Smooth muscle cell (in vitro differentiated cells): ENCODE data around the gene PRKG1. TPM values are rescaled to one million over a fixed set of nuclear protein-coding genes. Genes with fewer than 3 reads are reported as not detected.
A peak's percentile ranks its signal among the peaks of the same experiment; 100 is the strongest.

Source experiments
- DNase-seq: peaks from one replicate; lab custom pipeline; 2025; ENCODE audit not compliant: unreplicated experiment; lab: John Stamatoyannopoulos, UW
- H2AFZ ChIP-seq: fragments of 200-600 bp; sonication (generic); 2 replicates; pipeline ENCODE4 v1.6.0; 2016; ENCODE audit warnings: antibody characterized with exemption, low read depth, mild to moderate bottlenecking
- H3F3A ChIP-seq: fragments of 200-600 bp; sonication (generic); 2 replicates; pipeline ENCODE4 v1.6.0; 2017; ENCODE audit warnings: antibody characterized with exemption, low read depth
- H3K27ac ChIP-seq: fragments of 200-600 bp; sonication (generic); 2 replicates; pipeline ENCODE4 v1.5.1; 2016; ENCODE audit warnings: low read depth, mild to moderate bottlenecking
- H3K27me3 ChIP-seq: fragments of 200-600 bp; sonication (generic); 2 replicates; pipeline ENCODE4 v1.6.1; 2016; ENCODE audit warnings: low read depth, mild to moderate bottlenecking
- H3K36me3 ChIP-seq: fragments of 200-600 bp; sonication (generic); 2 replicates; pipeline ENCODE4 v1.5.1; 2016; ENCODE audit warnings: low read depth
- H3K4me1 ChIP-seq: fragments of 200-600 bp; sonication (generic); 2 replicates; pipeline ENCODE4 v1.5.1; 2016; ENCODE audit warnings: low read depth
- H3K4me2 ChIP-seq: fragments of 200-600 bp; sonication (generic); 2 replicates; pipeline ENCODE4 v1.6.0; 2016; ENCODE audit warnings: mild to moderate bottlenecking
- H3K4me3 ChIP-seq: fragments of 200-600 bp; sonication (generic); 2 replicates; pipeline ENCODE4 v1.5.1; 2016; ENCODE audit warnings: mild to moderate bottlenecking
- H3K79me2 ChIP-seq: fragments of 200-600 bp; sonication (generic); 2 replicates; pipeline ENCODE4 v1.6.0; 2016; ENCODE audit warnings: low read depth, mild to moderate bottlenecking
- H3K9ac ChIP-seq: fragments of 200-600 bp; sonication (generic); 2 replicates; pipeline ENCODE4 v1.6.0; 2016; ENCODE audit warnings: low read depth
- H3K9me3 ChIP-seq: fragments of 200-600 bp; sonication (generic); replicated peaks from 2 replicates; pipeline ENCODE4 v1.5.1; 2016; ENCODE audit warnings: low read depth
- H4K20me1 ChIP-seq: fragments of 200-600 bp; sonication (generic); 2 replicates; pipeline ENCODE4 v1.6.0; 2016; ENCODE audit warnings: low read depth
- CTCF ChIP-seq: fragments of 200-600 bp; sonication (generic); IDR thresholded peaks from 2 replicates; pipeline ENCODE4 v1.5.1; 2017; ENCODE audit warnings: borderline replicate concordance, mild to moderate bottlenecking, antibody characterized with exemption; ENCODE audit not compliant: insufficient read depth, poor library complexity, severe bottlenecking
- WGBS: methylation state at CpG from one replicate; pipeline ENCODE4 v1.1.7; 2016; ENCODE audit warnings: low lambda C conversion rate; 5-methylcytosine and 5-hydroxymethylcytosine counted together
- polyA plus RNA-seq: library from polyadenylated mRNA; unstranded; fragments of >200 nt; fragmentation: Nextera tagmentation; extraction: Ambion mirVana; gene quantifications from 2 replicates; pipeline ENCODE4 v1.2.1, GENCODE V29; 2016
- total RNA-seq: library from RNA; depleted of rRNA; stranded (reverse); fragments of >200 nt; gene quantifications from 2 replicates; pipeline ENCODE4 v1.2.3, GENCODE V29; 2014

Gene PRKG1
- total and polyA plus RNA-seq, 2 experiments from 2014 or later, result 7.2 to 13.4 TPM

GRCh38 chr10:51109801-51110533 lies 35.7 kb downstream of the PRKG1 start:
- no peaks in the 10 kb centered on the region for H3K36me3 ChIP-seq
- 59% methylated on average over 4 of the region's 4 CpGs for WGBS
- H3K4me1 ChIP-seq, result no peaks in the 10 kb centered on the region
- H3K27me3 ChIP-seq, result no peaks in the 10 kb centered on the region
- H2AFZ ChIP-seq, result no peak overlapping the region
- no peaks in the 10 kb centered on the region for H3F3A ChIP-seq
- no peak for DNase-seq
- H3K27ac ChIP-seq, result peak overlapping the region; percentile 31
- no peaks in the 10 kb centered on the region for H3K9me3 ChIP-seq
- no peak overlapping the region for H3K4me3 ChIP-seq
- peak overlapping the region; percentile 61 for H3K4me2 ChIP-seq
- H4K20me1 ChIP-seq, result peaks cover 12% of the 10 kb centered on the region
- H3K79me2 ChIP-seq, result no peaks in the 10 kb centered on the region
- TF ChIP-seq CTCF, result no peak
- no peak overlapping the region for H3K9ac ChIP-seq

- WGBS, result 96% methylated on average over 4 of the region's 4 CpGs
- Histone ChIP-seq H3K9me3 (no peaks in the 10 kb centered on the region), H3K36me3 (no peaks in the 10 kb centered on the region), H4K20me1 (peaks cover 7% of the 10 kb centered on the region), H3K27me3 (no peaks in the 10 kb centered on the region), H3K79me2 (no peaks in the 10 kb centered on the region), H3K9ac (no peak overlapping the region), H3K4me3 (no peak overlapping the region), H3F3A (no peaks in the 10 kb centered on the region), H3K4me1 (no peaks in the 10 kb centered on the region), H2AFZ (no peak overlapping the region), H3K27ac (no peak overlapping the region), H3K4me2 (no peak overlapping the region)
- DNase-seq, result no peak
- no peak for TF ChIP-seq CTCF
These were observed 37.7 kb downstream of the PRKG1 start for GRCh38 chr10:51112013-51112412.

GRCh38 chr10:51113007-51113406 lies 38.7 kb downstream of the PRKG1 start:
- 86% methylated on average over 1 of the region's 1 CpG for WGBS
- no peak overlapping the region for H3K9ac ChIP-seq

More at GRCh38 chr10:51113007-51113406, 38.7 kb downstream of the PRKG1 start:
- H3K27me3 ChIP-seq, result no peaks in the 10 kb centered on the region
- no peak overlapping the region for H3K4me2 ChIP-seq
- no peak overlapping the region for H3K27ac ChIP-seq
- no peaks in the 10 kb centered on the region for H3K79me2 ChIP-seq
- H2AFZ ChIP-seq, result no peak overlapping the region
- peaks cover 14% of the 10 kb centered on the region for H4K20me1 ChIP-seq
- H3K9me3 ChIP-seq, result no peaks in the 10 kb centered on the region
- no peak for TF ChIP-seq CTCF
- H3K36me3 ChIP-seq, result no peaks in the 10 kb centered on the region
- DNase-seq, result no peak
- H3F3A ChIP-seq, result no peaks in the 10 kb centered on the region
- H3K4me3 ChIP-seq, result no peak overlapping the region
- no peaks in the 10 kb centered on the region for H3K4me1 ChIP-seq
